HuH-7.5 (cell line): ENCODE measurements around the gene MON2.

Experiments
- DNase-seq: peaks from one replicate; pipeline ENCODE4 v3.0.0; 2011; ENCODE audit warnings: low spot score

Gene MON2

GRCh38 chr12:62618930-62619329 lies 152.3 kb downstream of the MON2 start:
- no peak for DNase-seq

- DNase-seq = no peak
Measured at GRCh38 chr12:62621101-62621638, 154.5 kb downstream of the MON2 start.

GRCh38 chr12:62622177-62622576 lies 155.6 kb downstream of the MON2 start:
- DNase-seq = no peak

GRCh38 chr12:62625228-62625627 lies 158.6 kb downstream of the MON2 start:
- peak; percentile 46 for DNase-seq

GRCh38 chr12:62627181-62627580 lies 160.6 kb downstream of the MON2 start:
- no peak for DNase-seq

- DNase-seq = no peak
Measured at GRCh38 chr12:62629413-62629812, 162.8 kb downstream of the MON2 start.

- DNase-seq = no peak
Measured at GRCh38 chr12:62629971-62630739, 163.5 kb downstream of the MON2 start.

GRCh38 chr12:62631471-62632410 lies 165.1 kb downstream of the MON2 start:
- DNase-seq = peak; percentile 65

GRCh38 chr12:62632411-62632918 lies 165.8 kb downstream of the MON2 start:
- peak; percentile 67 for DNase-seq

GRCh38 chr12:62635649-62636048 lies 169.0 kb downstream of the MON2 start:
- DNase-seq = no peak

- no peak for DNase-seq
Measured at GRCh38 chr12:62637679-62638078, 171.1 kb downstream of the MON2 start.

GRCh38 chr12:62640910-62641448 lies 174.4 kb downstream of the MON2 start:
- no peak for DNase-seq

GRCh38 chr12:62642486-62642885 lies 175.9 kb downstream of the MON2 start:
- no peak for DNase-seq

GRCh38 chr12:62643486-62643885 lies 176.9 kb downstream of the MON2 start:
- no peak for DNase-seq

- no peak for DNase-seq
Measured at GRCh38 chr12:62646566-62646965, 179.9 kb downstream of the MON2 start.

- no peak for DNase-seq
Measured at GRCh38 chr12:62647586-62647985, 181.0 kb downstream of the MON2 start.

- no peak for DNase-seq
Measured at GRCh38 chr12:62649412-62650138, 182.9 kb downstream of the MON2 start.
